Astrocyte of the cerebellum (primary cell): Measurements from ENCODE around the gene ITPRID2.

ENCODE experiments used
- DNase-seq: peaks from one replicate; pipeline ENCODE4 v3.0.0-alpha.2; 2011; ENCODE audit warnings: low read depth
- H3K4me3 ChIP-seq: 2 replicates; pipeline ENCODE4 v1.5.1; 2011; ENCODE audit warnings: mild to moderate bottlenecking, low read depth, low read length, moderate library complexity
- in situ Hi-C: cut with HindIII; loops from 2 replicates; pipeline ENCODE4 v1.10.0; 2017; ENCODE audit warnings: low sequenced_read_pairs
- TF ChIP-seq, protein P1 (sequence below): IDR thresholded peaks from 2 replicates; pipeline ENCODE4 v1.5.1; 2012; ENCODE audit warnings: low read length, low read depth, moderate library complexity, mild to moderate bottlenecking; ENCODE audit errors: missing control alignments

The ITPRID2 gene

DNA sequence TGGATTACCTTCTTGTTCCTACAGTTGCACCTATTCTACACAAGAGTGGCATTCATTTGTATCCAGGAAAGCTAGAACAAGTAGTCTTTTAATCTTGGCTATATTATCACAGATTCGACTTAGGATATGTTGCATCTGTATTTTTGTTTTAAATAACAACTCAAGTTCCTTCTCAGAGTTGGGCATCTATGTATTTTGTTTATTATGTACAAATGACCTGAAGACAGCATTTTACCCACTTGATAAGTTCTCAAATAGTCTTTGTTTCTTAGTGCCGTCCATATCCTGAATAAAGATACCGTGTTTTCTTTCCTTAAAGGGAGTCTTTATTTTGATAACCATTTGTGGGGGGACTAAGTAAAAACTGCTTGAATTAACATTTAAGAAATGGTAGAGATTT, 2.9 kb downstream of the ITPRID2 start:
- peak overlapping the region; percentile 92 for H3K4me3 ChIP-seq
- no peak for DNase-seq
- TF ChIP-seq, protein P1, sequence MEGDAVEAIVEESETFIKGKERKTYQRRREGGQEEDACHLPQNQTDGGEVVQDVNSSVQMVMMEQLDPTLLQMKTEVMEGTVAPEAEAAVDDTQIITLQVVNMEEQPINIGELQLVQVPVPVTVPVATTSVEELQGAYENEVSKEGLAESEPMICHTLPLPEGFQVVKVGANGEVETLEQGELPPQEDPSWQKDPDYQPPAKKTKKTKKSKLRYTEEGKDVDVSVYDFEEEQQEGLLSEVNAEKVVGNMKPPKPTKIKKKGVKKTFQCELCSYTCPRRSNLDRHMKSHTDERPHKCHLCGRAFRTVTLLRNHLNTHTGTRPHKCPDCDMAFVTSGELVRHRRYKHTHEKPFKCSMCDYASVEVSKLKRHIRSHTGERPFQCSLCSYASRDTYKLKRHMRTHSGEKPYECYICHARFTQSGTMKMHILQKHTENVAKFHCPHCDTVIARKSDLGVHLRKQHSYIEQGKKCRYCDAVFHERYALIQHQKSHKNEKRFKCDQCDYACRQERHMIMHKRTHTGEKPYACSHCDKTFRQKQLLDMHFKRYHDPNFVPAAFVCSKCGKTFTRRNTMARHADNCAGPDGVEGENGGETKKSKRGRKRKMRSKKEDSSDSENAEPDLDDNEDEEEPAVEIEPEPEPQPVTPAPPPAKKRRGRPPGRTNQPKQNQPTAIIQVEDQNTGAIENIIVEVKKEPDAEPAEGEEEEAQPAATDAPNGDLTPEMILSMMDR = no peak
- in situ Hi-C loops = loop anchor here (25.0 kb wide), 1 partner anchor 132 kb away; no protein-coding TSS in a partner anchor

DNA sequence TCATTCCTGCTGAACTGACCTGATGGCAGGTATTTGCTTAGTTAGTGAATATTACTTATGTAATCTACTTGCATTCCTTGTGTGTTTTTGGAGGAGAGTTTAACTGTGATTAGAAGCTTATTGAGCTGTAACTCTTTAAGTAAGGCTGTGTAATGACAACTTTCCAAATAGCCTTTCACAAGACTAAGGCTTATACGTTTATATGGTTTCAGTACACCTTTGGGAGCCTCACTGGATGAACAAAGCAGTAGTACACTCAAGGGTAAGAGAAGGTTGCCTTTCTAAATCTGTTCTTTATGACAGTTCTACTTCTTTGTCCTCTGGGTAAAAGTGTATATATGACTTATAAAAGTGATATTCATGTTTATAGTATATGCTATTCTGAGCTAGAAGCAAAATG, 4.3 kb downstream of the ITPRID2 start:
- in situ Hi-C loops = loop anchor here (25.0 kb wide), 1 partner anchor 134 kb away; no protein-coding TSS in a partner anchor
- TF ChIP-seq, protein P1 = no peak
- H3K4me3 ChIP-seq = peak overlapping the region; percentile 92
- DNase-seq = no peak

DNA sequence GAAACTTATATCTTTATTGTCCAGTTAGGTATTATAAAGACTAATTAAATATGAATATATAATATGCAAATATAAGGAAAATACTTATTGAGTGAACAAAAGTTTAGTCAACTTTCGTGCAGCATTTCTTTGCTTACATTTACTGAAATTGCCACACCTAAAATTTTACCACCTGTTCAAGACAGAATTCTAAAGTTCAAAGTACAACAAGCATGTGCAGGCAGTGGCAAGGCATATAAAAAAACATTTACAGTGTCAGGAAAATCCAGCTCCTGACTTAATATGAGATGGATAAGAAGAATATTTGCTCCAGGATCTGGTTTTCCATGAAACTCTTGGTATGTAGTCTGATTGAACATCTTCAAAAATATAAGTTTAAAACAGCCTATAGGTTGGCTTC, 4.8 kb downstream of the ITPRID2 start:
- TF ChIP-seq, protein P1 = no peak
- in situ Hi-C loops = loop anchor here (25.0 kb wide), 1 partner anchor 134 kb away; no protein-coding TSS in a partner anchor
- H3K4me3 ChIP-seq = peak overlapping the region; percentile 92
- DNase-seq = no peak

DNA sequence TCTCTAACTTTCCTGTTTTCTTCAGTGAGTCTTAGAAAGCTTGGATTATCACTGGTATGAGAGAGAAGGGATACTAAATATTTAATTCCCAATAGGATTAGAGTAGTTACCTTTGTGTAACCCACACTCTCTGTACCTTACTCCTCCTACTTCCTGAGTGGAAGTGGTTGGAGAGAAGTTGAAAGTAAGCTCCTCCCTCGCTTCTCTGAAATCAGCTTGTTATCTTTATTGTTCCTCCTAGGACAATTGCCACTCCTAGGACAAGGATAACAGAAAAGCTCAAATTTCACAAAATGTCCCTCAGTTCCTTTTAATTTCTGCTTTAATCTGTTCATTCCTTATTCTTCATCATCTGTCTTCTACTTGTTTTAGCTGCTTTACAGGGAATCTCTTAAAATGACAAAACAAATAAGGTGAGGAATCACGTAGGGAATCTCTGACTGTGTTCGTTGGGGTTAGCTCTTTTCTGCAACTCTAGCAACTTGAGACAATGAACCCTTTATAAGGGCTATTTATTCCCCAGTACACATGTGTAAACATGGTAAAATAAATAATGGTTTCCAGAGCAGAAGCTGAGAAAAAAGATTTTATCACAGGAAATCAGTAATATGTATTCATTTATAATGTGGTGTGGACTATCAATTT, 8.6 kb downstream of the ITPRID2 start:
- DNase-seq = no peak
- H3K4me3 ChIP-seq = no peak overlapping the region
- in situ Hi-C loops = no loop called here
- TF ChIP-seq, protein P1 = no peak

DNA sequence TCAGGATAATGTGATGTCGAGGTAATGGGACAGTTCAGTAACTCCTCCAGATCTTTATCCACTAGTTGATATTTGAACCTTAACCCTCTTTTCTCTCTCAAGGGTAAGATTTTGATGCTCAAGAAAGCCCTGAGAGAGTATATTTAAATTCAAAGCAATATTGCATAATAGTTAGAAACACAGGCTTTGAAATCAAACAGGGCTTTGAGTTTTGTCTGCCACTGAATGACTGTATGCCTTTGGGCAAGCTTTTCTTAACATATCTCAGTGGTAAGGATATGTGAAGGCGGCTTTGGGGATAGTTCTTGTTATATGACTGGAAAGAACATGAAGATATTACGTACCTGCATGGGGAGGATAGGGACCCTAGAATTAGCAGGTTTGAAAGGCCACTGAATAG, 11.1 kb downstream of the ITPRID2 start:
- in situ Hi-C loops = no loop called here
- TF ChIP-seq, protein P1 = no peak
- DNase-seq = no peak
- peak overlapping the region; percentile 11 for H3K4me3 ChIP-seq

DNA sequence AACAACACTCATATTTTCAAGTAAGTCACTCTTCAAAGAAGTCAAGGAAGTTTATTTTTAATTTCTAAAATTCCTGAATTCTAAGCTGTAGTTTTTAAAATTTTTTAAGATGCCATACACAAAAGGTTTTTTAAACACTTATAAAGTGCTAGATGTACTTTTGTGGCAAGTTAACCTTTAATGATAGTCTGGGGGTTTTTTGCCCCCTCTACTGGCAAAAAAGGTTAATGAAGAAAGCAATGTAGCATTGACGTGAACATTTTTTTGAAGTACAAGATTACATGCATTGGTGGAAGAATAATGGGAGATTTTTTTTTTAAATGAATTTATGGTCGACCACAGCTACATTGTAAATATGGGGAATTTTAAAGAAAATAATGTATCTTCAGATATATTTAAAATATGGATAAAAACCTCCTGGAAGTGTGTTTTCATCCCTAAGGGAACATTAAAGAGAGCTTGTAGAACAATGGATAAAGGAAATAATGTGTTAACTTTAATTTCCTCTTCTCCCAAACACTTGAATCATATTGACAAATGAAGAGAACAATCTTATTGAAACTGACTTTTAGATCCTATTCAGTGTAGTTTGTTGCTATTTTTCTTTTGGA, 12.6 kb downstream of the ITPRID2 start:
- TF ChIP-seq, protein P1 = peak; percentile 51
- in situ Hi-C loops = no loop called here
- H3K4me3 ChIP-seq = no peak overlapping the region
- peak; percentile 45 for DNase-seq
